Measurements from ENCODE around the gene PRKAG1. TPM values are rescaled to one million over a fixed set of nuclear protein-coding genes. Genes with fewer than 3 reads are reported as not detected.
A peak's percentile ranks its signal among the peaks of the same experiment; 100 is the strongest.

PRKAG1 gene
- total RNA-seq, 2 experiments from 2014 or later, result 65.9 to 70.2 TPM

DNA sequence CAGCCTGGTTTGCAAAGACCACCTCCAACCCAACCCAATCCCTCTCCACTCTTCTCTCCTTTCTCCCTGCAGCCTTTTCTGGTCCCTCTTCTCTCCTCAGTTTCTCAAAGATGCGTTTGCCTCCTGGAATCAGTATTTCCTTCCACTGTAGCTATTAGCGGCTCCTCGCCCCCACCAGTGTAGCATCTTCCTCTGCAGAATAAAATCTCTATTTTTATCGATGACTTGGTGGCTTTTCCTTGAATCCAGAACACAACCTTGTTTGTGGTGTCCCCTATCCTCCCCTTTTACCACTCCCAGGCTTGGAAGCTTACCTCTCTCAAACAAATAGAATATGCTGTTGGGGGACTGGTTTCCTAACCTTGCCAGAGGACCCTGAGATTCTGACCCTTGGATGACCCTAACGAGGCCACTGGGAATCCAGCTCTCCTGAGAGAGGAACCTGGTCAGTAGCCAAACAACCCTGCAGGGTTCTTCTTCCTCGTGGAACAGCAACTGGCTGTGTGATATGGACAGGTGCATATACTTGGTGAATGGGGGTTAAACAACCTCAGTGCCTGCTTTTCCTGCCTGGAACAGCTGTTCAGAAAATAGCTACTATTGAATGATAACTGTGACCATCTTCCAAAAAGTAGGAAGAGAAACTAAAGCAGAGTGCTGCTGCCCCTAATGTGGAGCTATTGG lies 36.0 kb downstream of the PRKAG1 start:
- DNase-seq, result no peak
- H3K27ac Mint-ChIP-seq, result no peak overlapping the region
- H3K4me1 Mint-ChIP-seq, result peaks cover 46% of the 10 kb centered on the region
- no peak overlapping the region for H3K4me3 Mint-ChIP-seq
- no peaks in the 10 kb centered on the region for H3K9me3 Mint-ChIP-seq
- H3K36me3 Mint-ChIP-seq (ENCODE audit: low read depth), result peaks cover 5% of the 10 kb centered on the region
- H3K27me3 Mint-ChIP-seq, result peaks cover 87% of the 10 kb centered on the region
- CTCF ChIA-PET, result interaction anchor here (0.8 to 6.1 kb wide), 9 partner anchors 10 to 188 kb away, joined by 3 to 55 read pairs (median 4); partner anchors contain the start of genes ARF3, DDX23 and FKBP11
- POLR2A ChIA-PET, result interaction anchor here (0.6 to 1.6 kb wide), 6 partner anchors 10 to 170 kb away, joined by 3 to 5 read pairs (median 4); partner anchors contain the start of gene FKBP11

DNA sequence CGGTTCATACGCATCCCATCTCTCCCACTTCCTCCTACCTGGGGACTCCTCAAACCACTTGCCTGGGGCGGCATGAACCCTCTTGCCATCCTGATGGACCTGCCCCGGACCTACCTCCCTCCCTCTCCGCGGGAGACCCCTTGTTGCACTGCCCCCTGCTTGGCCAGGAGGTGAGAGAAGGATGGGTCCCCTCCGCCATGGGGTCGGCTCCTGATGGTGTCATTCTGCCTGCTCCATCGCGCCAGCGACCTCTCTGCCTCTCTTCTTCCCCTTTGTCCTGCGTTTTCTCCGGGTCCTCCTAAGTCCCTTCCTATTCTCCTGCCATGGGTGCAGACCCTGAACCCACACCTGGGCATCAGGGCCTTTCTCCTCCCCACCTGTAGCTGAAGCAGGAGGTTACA lies 36.8 kb downstream of the PRKAG1 start:
- Mint-ChIP-seq H3K27me3 (peaks cover 88% of the 10 kb centered on the region), H3K4me1 (peaks cover 54% of the 10 kb centered on the region), H3K4me3 (peak overlapping the region; percentile 77), H3K9me3 (no peaks in the 10 kb centered on the region), H3K27ac (peak overlapping the region; percentile 27), H3K36me3 (ENCODE audit: low read depth) (peaks cover 5% of the 10 kb centered on the region)
- DNase-seq, result no peak
- CTCF ChIA-PET, result interaction anchor here (1.0 to 6.1 kb wide), 10 partner anchors 10 to 187 kb away, joined by 3 to 55 read pairs (median 4); partner anchors contain the start of genes ARF3 and DDX23
- POLR2A ChIA-PET, result interaction anchor here (0.9 to 1.7 kb wide), 8 partner anchors 9 to 150 kb away, joined by 3 to 6 read pairs (median 4); partner anchors contain the start of genes ARF3, DDN, FKBP11 and PRKAG1

DNA sequence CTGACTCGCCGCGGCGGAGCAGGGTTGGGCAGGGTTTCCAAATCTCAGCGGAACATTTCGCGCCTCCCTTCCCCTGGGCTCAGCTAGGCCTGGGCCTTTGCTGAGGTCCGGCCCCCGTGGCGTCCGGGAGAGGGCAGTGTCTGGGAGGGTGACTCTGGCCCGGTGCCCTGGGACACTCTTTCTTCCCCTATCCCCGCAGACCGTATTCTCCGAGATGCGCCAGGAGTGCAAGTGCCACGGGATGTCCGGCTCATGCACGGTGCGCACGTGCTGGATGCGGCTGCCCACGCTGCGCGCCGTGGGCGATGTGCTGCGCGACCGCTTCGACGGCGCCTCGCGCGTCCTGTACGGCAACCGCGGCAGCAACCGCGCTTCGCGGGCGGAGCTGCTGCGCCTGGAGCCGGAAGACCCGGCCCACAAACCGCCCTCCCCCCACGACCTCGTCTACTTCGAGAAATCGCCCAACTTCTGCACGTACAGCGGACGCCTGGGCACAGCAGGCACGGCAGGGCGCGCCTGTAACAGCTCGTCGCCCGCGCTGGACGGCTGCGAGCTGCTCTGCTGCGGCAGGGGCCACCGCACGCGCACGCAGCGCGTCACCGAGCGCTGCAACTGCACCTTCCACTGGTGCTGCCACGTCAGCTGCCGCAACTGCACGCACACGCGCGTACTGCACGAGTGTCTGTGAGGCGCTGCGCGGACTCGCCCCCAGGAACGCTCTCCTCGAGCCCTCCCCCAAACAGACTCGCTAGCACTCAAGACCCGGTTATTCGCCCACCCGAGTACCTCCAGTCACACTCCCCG lies 37.4 kb downstream of the PRKAG1 start:
- peak; percentile 67 for DNase-seq
- ChIA-PET POLR2A (interaction anchor here (0.9 to 1.7 kb wide), 10 partner anchors 9 to 151 kb away, joined by 3 to 6 read pairs (median 4); partner anchors contain the start of genes ARF3, DDN, FKBP11 and PRKAG1), CTCF (interaction anchor here (0.7 to 6.1 kb wide), 13 partner anchors 9 to 186 kb away, joined by 3 to 55 read pairs (median 4); partner anchors contain the start of genes ARF3, DDX23 and RND1)
- Mint-ChIP-seq H3K4me3 (peak overlapping the region; percentile 77), H3K4me1 (peaks cover 55% of the 10 kb centered on the region), H3K27me3 (peaks cover 90% of the 10 kb centered on the region), H3K27ac (peak overlapping the region; percentile 62), H3K36me3 (ENCODE audit: low read depth) (peaks cover 5% of the 10 kb centered on the region), H3K9me3 (no peaks in the 10 kb centered on the region)

DNA sequence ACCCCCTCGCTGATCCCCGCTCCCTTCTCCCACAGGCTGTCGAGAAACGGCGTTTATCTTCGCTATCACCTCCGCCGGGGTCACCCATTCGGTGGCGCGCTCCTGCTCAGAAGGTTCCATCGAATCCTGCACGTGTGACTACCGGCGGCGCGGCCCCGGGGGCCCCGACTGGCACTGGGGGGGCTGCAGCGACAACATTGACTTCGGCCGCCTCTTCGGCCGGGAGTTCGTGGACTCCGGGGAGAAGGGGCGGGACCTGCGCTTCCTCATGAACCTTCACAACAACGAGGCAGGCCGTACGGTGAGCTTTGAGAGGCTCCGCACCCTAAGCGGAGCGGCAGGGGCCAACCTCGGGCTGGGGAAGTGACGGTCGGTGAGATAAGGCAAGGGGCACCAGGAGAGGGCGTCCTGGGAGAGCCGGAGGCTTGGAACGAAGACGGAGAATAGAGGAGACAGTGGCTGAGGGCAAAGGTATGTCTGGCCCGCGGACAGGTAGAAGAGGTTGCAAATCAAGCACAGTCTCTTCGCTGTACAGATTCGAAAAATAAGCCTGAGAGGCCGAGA lies 38.1 kb downstream of the PRKAG1 start:
- Mint-ChIP-seq H3K27me3 (peaks cover 91% of the 10 kb centered on the region), H3K9me3 (no peaks in the 10 kb centered on the region), H3K27ac (peak overlapping the region; percentile 62), H3K4me1 (peaks cover 55% of the 10 kb centered on the region), H3K4me3 (peak overlapping the region; percentile 77), H3K36me3 (ENCODE audit: low read depth) (peaks cover 5% of the 10 kb centered on the region)
- peak; percentile 41 for DNase-seq
- CTCF ChIA-PET, result interaction anchor here (0.7 to 6.1 kb wide), 13 partner anchors 8 to 128 kb away, joined by 3 to 55 read pairs (median 5); partner anchors contain the start of genes ARF3, DDX23 and RND1
- POLR2A ChIA-PET, result interaction anchor here (0.7 to 1.7 kb wide), 13 partner anchors 8 to 151 kb away, joined by 3 to 14 read pairs (median 4); partner anchors contain the start of genes ARF3, DDX23, PRKAG1 and TUBA1B

DNA sequence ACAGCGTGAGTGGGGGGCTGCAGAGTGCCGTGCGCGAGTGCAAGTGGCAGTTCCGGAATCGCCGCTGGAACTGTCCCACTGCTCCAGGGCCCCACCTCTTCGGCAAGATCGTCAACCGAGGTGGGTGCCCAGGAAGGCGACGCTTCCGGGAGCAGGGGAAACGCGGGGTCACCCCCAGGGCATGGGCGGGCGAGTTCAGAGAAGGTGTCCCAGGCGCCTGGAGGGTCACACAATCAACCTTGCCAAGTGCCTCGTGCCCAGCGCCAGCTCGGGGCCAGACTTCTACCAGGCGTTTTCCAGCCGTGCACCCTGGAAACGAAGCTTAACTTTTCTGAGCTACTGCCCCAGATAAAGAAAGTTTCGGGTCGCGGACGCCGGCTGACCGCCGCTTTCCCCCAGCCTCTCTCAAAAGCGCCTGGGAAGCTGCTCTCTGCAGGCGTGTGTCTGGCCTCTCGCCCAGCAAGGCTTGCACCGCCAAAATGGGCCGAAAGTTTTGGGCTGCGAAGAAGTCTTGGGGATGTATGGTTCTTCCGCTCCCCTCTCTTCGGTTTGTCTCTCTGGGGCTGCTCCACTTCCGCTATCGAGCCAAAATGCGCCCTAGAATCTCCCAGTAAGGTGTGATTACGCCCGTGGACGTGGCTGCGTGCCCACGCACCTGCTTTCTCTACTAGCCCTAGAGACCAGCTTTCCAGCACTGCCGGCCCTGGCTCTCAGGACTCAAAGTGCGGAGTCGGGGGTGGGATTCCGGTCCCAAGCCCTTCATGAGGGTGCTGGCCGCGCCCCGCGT lies 38.8 kb downstream of the PRKAG1 start:
- Mint-ChIP-seq H3K36me3 (ENCODE audit: low read depth) (peaks cover 5% of the 10 kb centered on the region), H3K27ac (no peak overlapping the region), H3K4me1 (peaks cover 55% of the 10 kb centered on the region), H3K9me3 (no peaks in the 10 kb centered on the region), H3K27me3 (peaks cover 89% of the 10 kb centered on the region), H3K4me3 (peak overlapping the region; percentile 77)
- ChIA-PET POLR2A (interaction anchor here (0.7 to 1.7 kb wide), 10 partner anchors 8 to 127 kb away, joined by 3 to 14 read pairs (median 4); partner anchors contain the start of gene DDX23), CTCF (interaction anchor here (0.7 to 6.1 kb wide), 14 partner anchors 9 to 127 kb away, joined by 3 to 55 read pairs (median 6); partner anchors contain the start of genes ARF3, DDN, DDX23 and RND1)
- peak; percentile 60 for DNase-seq

DNA sequence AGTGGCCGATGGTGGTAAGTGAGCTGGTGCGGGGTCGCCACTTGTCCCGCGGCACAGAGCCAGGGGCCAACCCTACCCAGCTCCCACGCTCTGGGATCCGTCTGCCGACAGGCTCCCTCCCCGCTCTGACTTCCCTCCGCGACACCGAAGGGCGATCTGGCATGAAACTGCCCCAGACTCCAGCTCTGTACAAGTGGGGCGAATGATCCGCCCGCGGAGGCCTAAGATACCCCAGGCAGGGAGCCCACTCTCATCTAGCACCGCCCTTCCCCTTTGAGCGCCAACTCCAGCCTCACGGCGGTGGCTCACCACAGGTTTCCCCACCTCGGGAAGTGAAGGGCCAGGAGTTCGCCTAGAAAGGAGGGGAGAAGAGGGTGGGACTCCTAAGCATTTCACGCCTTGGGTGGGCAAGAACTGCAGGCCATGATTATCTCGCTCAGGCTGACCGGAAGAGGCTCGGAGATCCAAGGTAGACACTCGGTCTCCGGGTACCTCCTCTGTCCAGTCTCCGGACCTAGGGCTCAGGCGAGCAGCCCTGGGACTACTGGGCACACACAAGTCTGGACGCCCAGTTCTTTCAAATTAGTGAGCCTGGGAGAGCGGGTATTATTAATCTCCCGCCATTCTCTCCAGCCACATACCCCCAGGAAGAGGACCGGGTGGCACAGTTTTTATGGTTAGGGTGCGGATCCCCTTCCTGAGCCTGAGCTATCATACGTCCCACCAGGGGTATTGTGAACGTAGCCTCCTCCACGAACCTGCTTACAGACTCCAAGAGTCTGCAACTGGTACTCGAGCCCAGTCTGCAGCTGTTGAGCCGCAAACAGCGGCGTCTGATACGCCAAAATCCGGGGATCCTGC lies 39.6 kb downstream of the PRKAG1 start:
- CTCF ChIA-PET, result interaction anchor here (0.7 to 6.1 kb wide), 21 partner anchors 9 to 297 kb away, joined by 3 to 55 read pairs (median 5); partner anchors contain the start of genes ARF3, DDN, DDX23 and KANSL2
- POLR2A ChIA-PET, result interaction anchor here (0.7 to 1.7 kb wide), 11 partner anchors 9 to 127 kb away, joined by 3 to 14 read pairs (median 4); partner anchors contain the start of gene DDX23
- DNase-seq, result no peak
- H3K36me3 Mint-ChIP-seq (ENCODE audit: low read depth), result peaks cover 5% of the 10 kb centered on the region
- peak overlapping the region; percentile 77 for H3K4me3 Mint-ChIP-seq
- H3K27me3 Mint-ChIP-seq, result peaks cover 90% of the 10 kb centered on the region
- no peak overlapping the region for H3K27ac Mint-ChIP-seq
- H3K9me3 Mint-ChIP-seq, result no peaks in the 10 kb centered on the region
- H3K4me1 Mint-ChIP-seq, result peaks cover 55% of the 10 kb centered on the region

DNA sequence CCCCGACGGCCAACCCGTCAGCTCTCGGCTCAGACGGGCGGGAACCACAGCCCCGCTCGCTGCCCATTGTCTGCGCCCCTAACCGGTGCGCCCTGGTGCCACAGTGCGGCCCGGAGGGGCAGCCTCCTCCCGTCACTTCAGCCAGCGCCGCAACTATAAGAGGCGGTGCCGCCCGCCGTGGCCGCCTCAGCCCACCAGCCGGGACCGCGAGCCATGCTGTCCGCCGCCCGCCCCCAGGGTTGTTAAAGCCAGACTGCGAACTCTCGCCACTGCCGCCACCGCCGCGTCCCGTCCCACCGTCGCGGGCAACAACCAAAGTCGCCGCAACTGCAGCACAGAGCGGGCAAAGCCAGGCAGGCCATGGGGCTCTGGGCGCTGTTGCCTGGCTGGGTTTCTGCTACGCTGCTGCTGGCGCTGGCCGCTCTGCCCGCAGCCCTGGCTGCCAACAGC lies 40.3 kb downstream of the PRKAG1 start, which contains the start of gene WNT1:
WNT1 (plus strand) TSS at position 32 of the 450 bp plus-strand sequence; CDS start at position 361, 329 bp downstream.
- no peak within 1 kb of the TSS for H3K27ac Mint-ChIP-seq
- ChIA-PET POLR2A (interaction anchor here (0.6 to 2.9 kb wide), 9 partner anchors 9 to 126 kb away, joined by 3 to 14 read pairs (median 3); partner anchors contain the start of genes DDN and DDX23), CTCF (interaction anchor here (0.6 to 6.1 kb wide), 22 partner anchors 8 to 296 kb away, joined by 3 to 55 read pairs (median 4); partner anchors contain the start of genes ARF3, DDX23, KANSL2 and RHEBL1)
- peaks cover 89% of the 10 kb centered on the region for H3K27me3 Mint-ChIP-seq
- no peaks in the 10 kb centered on the region for H3K9me3 Mint-ChIP-seq
- H3K4me1 Mint-ChIP-seq, result peaks cover 55% of the 10 kb centered on the region
- DNase-seq, result no peak
- peak within 1 kb of the TSS; percentile 77 for H3K4me3 Mint-ChIP-seq
- peaks cover 5% of the 10 kb centered on the region for H3K36me3 Mint-ChIP-seq (ENCODE audit: low read depth)

DNA sequence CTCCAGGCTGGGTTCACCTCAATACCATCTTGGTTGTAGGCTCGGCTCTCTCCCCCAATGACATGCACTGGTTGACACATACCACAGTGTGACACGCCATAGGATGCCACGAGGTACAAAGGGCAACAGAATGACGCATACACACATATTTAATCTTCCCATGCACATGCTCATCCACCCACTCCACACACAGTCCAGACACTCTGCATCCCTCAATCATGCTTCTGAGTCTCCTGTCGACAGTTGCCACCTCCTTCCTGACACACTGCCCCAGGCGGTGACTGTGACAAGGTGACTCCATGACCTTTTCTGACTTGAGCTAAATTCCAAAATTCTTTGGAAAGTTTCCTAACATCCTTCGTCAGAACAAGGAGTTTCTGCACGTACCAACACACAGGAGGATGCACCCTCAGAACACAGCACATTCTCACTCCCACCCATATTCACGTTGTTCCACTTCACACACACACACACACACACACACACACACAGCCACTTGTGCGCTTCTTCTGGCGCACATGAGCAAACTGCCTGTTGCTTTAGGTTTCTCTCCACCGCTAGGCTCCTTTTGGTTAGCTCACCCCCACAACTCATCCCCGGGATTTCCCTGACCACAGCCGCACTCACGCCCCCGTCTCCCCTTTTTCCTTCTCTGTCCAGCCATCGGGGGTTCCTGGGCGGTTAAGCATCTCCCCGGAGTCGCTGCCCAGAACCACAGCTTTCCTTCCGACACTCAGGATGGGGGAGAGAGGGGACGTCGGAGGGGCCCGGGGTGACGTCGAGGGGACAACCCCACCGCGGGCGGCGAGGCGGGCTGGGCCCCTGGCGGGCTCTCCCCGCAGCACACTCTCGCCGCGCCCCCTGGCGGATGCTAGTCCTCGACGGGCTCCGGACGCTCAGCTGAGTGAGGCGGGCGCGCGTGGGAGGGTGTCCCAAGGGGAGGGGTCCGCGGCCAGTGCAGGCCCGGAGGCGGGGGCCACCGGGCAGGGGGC lies 41.0 kb downstream of the PRKAG1 start:
- Mint-ChIP-seq H3K27me3 (peaks cover 91% of the 10 kb centered on the region), H3K36me3 (ENCODE audit: low read depth) (peaks cover 5% of the 10 kb centered on the region), H3K9me3 (no peaks in the 10 kb centered on the region), H3K4me3 (peak overlapping the region; percentile 45), H3K4me1 (peaks cover 59% of the 10 kb centered on the region), H3K27ac (no peak overlapping the region)
- DNase-seq, result peak; percentile 79
- ChIA-PET POLR2A (interaction anchor here (0.6 to 2.9 kb wide), 9 partner anchors 8 to 125 kb away, joined by 3 to 8 read pairs (median 3); partner anchors contain the start of genes DDN, DDX23 and FKBP11), CTCF (interaction anchor here (0.5 to 6.1 kb wide), 29 partner anchors 8 to 295 kb away, joined by 3 to 55 read pairs (median 4); partner anchors contain the start of genes ARF3, DDN, DDX23 and FKBP11)

DNA sequence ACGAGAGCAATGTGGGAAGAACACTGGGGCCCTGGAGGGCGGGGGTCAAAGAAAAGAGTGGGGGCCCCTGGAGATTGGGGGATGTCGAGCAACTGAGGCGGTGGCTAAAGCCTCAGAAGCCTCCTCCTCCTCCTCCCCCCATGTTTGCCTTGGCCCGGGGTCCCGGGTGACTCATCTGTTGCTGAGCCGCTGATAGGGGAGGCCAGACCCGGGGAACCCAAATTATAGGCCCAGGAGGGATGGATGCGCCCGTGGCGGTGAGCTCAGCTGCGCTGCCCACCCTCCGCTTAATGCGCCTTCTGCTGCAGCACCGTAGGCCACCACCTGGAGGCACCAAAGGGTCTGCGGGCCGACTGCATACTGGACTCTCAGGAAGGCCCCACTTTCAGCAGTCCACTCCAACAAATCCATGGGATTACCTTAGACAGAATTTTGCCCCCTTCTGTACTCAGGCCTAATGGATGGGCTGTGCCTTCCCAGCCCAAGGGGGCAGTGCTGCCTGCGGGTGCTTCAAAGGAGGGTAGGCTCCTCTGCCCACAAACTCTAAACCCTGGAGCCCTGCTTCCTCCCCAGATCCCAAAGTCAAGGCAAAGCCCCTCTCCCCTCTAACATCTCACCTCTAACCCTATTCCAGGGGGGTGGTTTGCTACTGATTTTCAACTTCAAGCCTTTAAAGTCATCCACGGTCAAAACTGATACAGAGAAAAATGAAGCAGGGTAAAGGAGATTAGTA lies 44.5 kb downstream of the PRKAG1 start:
- ChIA-PET CTCF (interaction anchor here (1.0 to 4.0 kb wide), 3 partner anchors 14 to 23 kb away, joined by 4 to 16 read pairs (median 5); no protein-coding TSS in a partner anchor), POLR2A (interaction anchor here (1.0 kb wide), 1 partner anchor 122 kb away, joined by 3 read pairs; the partner anchor contains the start of gene DDX23)
- no peaks in the 10 kb centered on the region for H3K36me3 Mint-ChIP-seq (ENCODE audit: low read depth)
- H3K9me3 Mint-ChIP-seq, result no peaks in the 10 kb centered on the region
- H3K27ac Mint-ChIP-seq, result no peak overlapping the region
- no peak overlapping the region for H3K4me3 Mint-ChIP-seq
- peak; percentile 47 for DNase-seq
- H3K4me1 Mint-ChIP-seq, result peaks cover 55% of the 10 kb centered on the region
- H3K27me3 Mint-ChIP-seq, result peaks cover 89% of the 10 kb centered on the region
